ENCODE measurements around the gene TFF1. TPM values are rescaled to one million over a fixed set of nuclear protein-coding genes. Genes with fewer than 3 reads are reported as not detected.

Gene TFF1
- total and polyA plus RNA-seq, 4 experiments from 2014 or later, result not detected

- Mint-ChIP-seq H3K4me1 (peaks cover 19 to 42% (median 32%) of the 10 kb centered on the region in 4 donors), H3K27ac (peak overlapping the region in 5 of 7 donors; percentile 9 to 81 (median 63)), H3K4me3 (peak overlapping the region in 3 of 8 donors; percentile 14 to 67 (median 35)), H3K36me3 (peaks cover 0 to 15% of the 10 kb centered on the region in 2 donors), H3K9me3 (peaks cover 0 to 19% (median 14%) of the 10 kb centered on the region in 8 donors), H3K27me3 (no peaks in the 10 kb centered on the region)
- Histone ChIP-seq H3K27ac (ENCODE audit: low read depth, low read length) (no peak overlapping the region), H3K27me3 (ENCODE audit: insufficient read depth, low read length) (no peaks in the 10 kb centered on the region), H3K4me3 (ENCODE audit: low read length in 2 of 2) (no peak overlapping the region), H3K36me3 (ENCODE audit: insufficient read depth, low read length) (no peaks in the 10 kb centered on the region), H3K4me1 (ENCODE audit: insufficient read depth, low read length) (peaks cover 31% of the 10 kb centered on the region), H3K9me3 (ENCODE audit: control insufficient read depth in 1 of 2, low read length in 2 of 2) (peaks cover 5 to 7% of the 10 kb centered on the region in 2 donors)
- no peak for DNase-seq
- ChIA-PET CTCF (ENCODE audit: partially characterized antibody) (no interaction called here), POLR2A (ENCODE audit: partially characterized antibody) (interaction anchor here (2.5 kb wide), 1 partner anchor 19 kb away, joined by 8 read pairs; the partner anchor contains the start of gene UBASH3A)
- intact Hi-C loops (cut with micrococcal nuclease), result no loop called here
Measured at GRCh38 chr21:42384989-42385388, 18.7 kb upstream of the TFF1 start.

- H3K27me3 ChIP-seq (ENCODE audit: insufficient read depth, low read length), result no peaks in the 10 kb centered on the region
- H3K4me3 ChIP-seq (ENCODE audit: low read length in 2 of 2), result no peak overlapping the region
- Mint-ChIP-seq H3K27ac (peak overlapping the region in 2 of 7 donors; percentile 32 to 41), H3K27me3 (no peaks in the 10 kb centered on the region), H3K4me1 (peaks cover 15 to 36% (median 26%) of the 10 kb centered on the region in 4 donors), H3K4me3 (no peak overlapping the region), H3K36me3 (peaks cover 0 to 15% of the 10 kb centered on the region in 2 donors), H3K9me3 (peaks cover 0 to 19% (median 14%) of the 10 kb centered on the region in 8 donors)
- peaks cover 24% of the 10 kb centered on the region for H3K4me1 ChIP-seq (ENCODE audit: insufficient read depth, low read length)
- peaks cover 5 to 7% of the 10 kb centered on the region in 2 donors for H3K9me3 ChIP-seq (ENCODE audit: control insufficient read depth in 1 of 2, low read length in 2 of 2)
- ChIA-PET CTCF (ENCODE audit: partially characterized antibody) (interaction anchor here (1.6 kb wide), 1 partner anchor 568 kb away, joined by 4 read pairs; no protein-coding TSS in a partner anchor), POLR2A (ENCODE audit: partially characterized antibody) (no interaction called here)
- no peak overlapping the region for H3K27ac ChIP-seq (ENCODE audit: low read depth, low read length)
- H3K36me3 ChIP-seq (ENCODE audit: insufficient read depth, low read length), result no peaks in the 10 kb centered on the region
- intact Hi-C loops (cut with micrococcal nuclease), result no loop called here
- no peak for DNase-seq
Measured at GRCh38 chr21:42384156-42384945, 18.0 kb upstream of the TFF1 start.

GRCh38 chr21:42383331-42383730, 17.0 kb upstream of the TFF1 start:
- ChIA-PET CTCF (ENCODE audit: partially characterized antibody) (interaction anchor here (1.1 to 1.8 kb wide), 3 partner anchors 47 to 566 kb away, joined by 3 to 5 read pairs (median 4); no protein-coding TSS in a partner anchor), POLR2A (ENCODE audit: partially characterized antibody) (no interaction called here)
- Histone ChIP-seq H3K27ac (ENCODE audit: low read depth, low read length) (no peak overlapping the region), H3K27me3 (ENCODE audit: insufficient read depth, low read length) (no peaks in the 10 kb centered on the region), H3K36me3 (ENCODE audit: insufficient read depth, low read length) (no peaks in the 10 kb centered on the region), H3K4me1 (ENCODE audit: insufficient read depth, low read length) (peaks cover 16% of the 10 kb centered on the region), H3K4me3 (ENCODE audit: low read length in 2 of 2) (no peak overlapping the region), H3K9me3 (ENCODE audit: control insufficient read depth in 1 of 2, low read length in 2 of 2) (peaks cover 5 to 7% of the 10 kb centered on the region in 2 donors)
- Mint-ChIP-seq H3K27me3 (no peaks in the 10 kb centered on the region), H3K4me3 (no peak overlapping the region), H3K27ac (no peak overlapping the region), H3K9me3 (peaks cover 0 to 19% (median 14%) of the 10 kb centered on the region in 8 donors), H3K4me1 (peaks cover 10 to 28% (median 19%) of the 10 kb centered on the region in 4 donors), H3K36me3 (peaks cover 0 to 15% of the 10 kb centered on the region in 2 donors)
- DNase-seq, result no peak
- intact Hi-C loops (cut with micrococcal nuclease), result no loop called here

GRCh38 chr21:42382915-42383314, 16.6 kb upstream of the TFF1 start:
- H3K27me3 ChIP-seq (ENCODE audit: insufficient read depth, low read length), result no peaks in the 10 kb centered on the region
- H3K9me3 ChIP-seq (ENCODE audit: control insufficient read depth in 1 of 2, low read length in 2 of 2), result peaks cover 5 to 7% of the 10 kb centered on the region in 2 donors
- no peaks in the 10 kb centered on the region for H3K36me3 ChIP-seq (ENCODE audit: insufficient read depth, low read length)
- peaks cover 0 to 15% of the 10 kb centered on the region in 2 donors for H3K36me3 Mint-ChIP-seq
- peaks cover 10 to 28% (median 19%) of the 10 kb centered on the region in 4 donors for H3K4me1 Mint-ChIP-seq
- CTCF ChIA-PET (ENCODE audit: partially characterized antibody), result interaction anchor here (1.1 to 2.8 kb wide), 4 partner anchors 48 to 566 kb away, joined by 3 to 21 read pairs (median 4); no protein-coding TSS in a partner anchor
- POLR2A ChIA-PET (ENCODE audit: partially characterized antibody), result interaction anchor here (1.4 kb wide), 1 partner anchor 16 kb away, joined by 3 read pairs; no protein-coding TSS in a partner anchor
- no peak overlapping the region for H3K4me3 ChIP-seq (ENCODE audit: low read length in 2 of 2)
- peaks cover 0 to 19% (median 14%) of the 10 kb centered on the region in 8 donors for H3K9me3 Mint-ChIP-seq
- no peak for DNase-seq
- H3K4me1 ChIP-seq (ENCODE audit: insufficient read depth, low read length), result peaks cover 16% of the 10 kb centered on the region
- H3K27ac ChIP-seq (ENCODE audit: low read depth, low read length), result no peak overlapping the region
- H3K27me3 Mint-ChIP-seq, result no peaks in the 10 kb centered on the region
- no peak overlapping the region for H3K4me3 Mint-ChIP-seq
- intact Hi-C loops (cut with micrococcal nuclease), result no loop called here
- peak overlapping the region in 1 of 7 donors; percentile 12 for H3K27ac Mint-ChIP-seq

GRCh38 chr21:42381347-42381984, 15.1 kb upstream of the TFF1 start:
- CTCF ChIA-PET (ENCODE audit: partially characterized antibody), result interaction anchor here (0.7 to 2.8 kb wide), 16 partner anchors 12 to 234 kb away, joined by 3 to 21 read pairs (median 4); partner anchors contain the start of gene UBASH3A
- no peaks in the 10 kb centered on the region for H3K27me3 Mint-ChIP-seq
- peak overlapping the region in 1 of 8 donors; percentile 10 for H3K4me3 Mint-ChIP-seq
- H3K4me1 ChIP-seq (ENCODE audit: insufficient read depth, low read length), result peaks cover 16% of the 10 kb centered on the region
- peaks cover 0 to 15% of the 10 kb centered on the region in 2 donors for H3K36me3 Mint-ChIP-seq
- no peaks in the 10 kb centered on the region for H3K36me3 ChIP-seq (ENCODE audit: insufficient read depth, low read length)
- no peaks in the 10 kb centered on the region for H3K27me3 ChIP-seq (ENCODE audit: insufficient read depth, low read length)
- H3K9me3 ChIP-seq (ENCODE audit: control insufficient read depth in 1 of 2, low read length in 2 of 2), result peaks cover 5 to 7% of the 10 kb centered on the region in 2 donors
- H3K27ac ChIP-seq (ENCODE audit: low read depth, low read length), result no peak overlapping the region
- intact Hi-C loops (cut with micrococcal nuclease), result loop anchor here (1.0 to 2.0 kb wide), 3 partner anchors 43 to 236 kb away; no protein-coding TSS in a partner anchor
- H3K27ac Mint-ChIP-seq, result peak overlapping the region in 2 of 7 donors; percentile 3 to 70
- peaks cover 9 to 18% (median 10%) of the 10 kb centered on the region in 4 donors for H3K4me1 Mint-ChIP-seq
- peaks cover 0 to 19% (median 14%) of the 10 kb centered on the region in 8 donors for H3K9me3 Mint-ChIP-seq
- DNase-seq, result peak in 3 of 5 donors; percentile 15 to 50 (median 24)
- no peak overlapping the region for H3K4me3 ChIP-seq (ENCODE audit: low read length in 2 of 2)
- POLR2A ChIA-PET (ENCODE audit: partially characterized antibody), result interaction anchor here (0.8 to 3.3 kb wide), 9 partner anchors 17 to 68 kb away, joined by 3 to 21 read pairs (median 3); partner anchors contain the start of gene UBASH3A

GRCh38 chr21:42379426-42380215, 13.3 kb upstream of the TFF1 start:
- no peaks in the 10 kb centered on the region for H3K27me3 ChIP-seq (ENCODE audit: insufficient read depth, low read length)
- H3K9me3 Mint-ChIP-seq, result peaks cover 0 to 17% (median 14%) of the 10 kb centered on the region in 8 donors
- ChIA-PET POLR2A (ENCODE audit: partially characterized antibody) (interaction anchor here (3.3 kb wide), 1 partner anchor 24 kb away, joined by 21 read pairs; the partner anchor contains the start of gene UBASH3A), CTCF (ENCODE audit: partially characterized antibody) (interaction anchor here (1.0 kb wide), 1 partner anchor 13 kb away, joined by 3 read pairs; no protein-coding TSS in a partner anchor)
- no peak overlapping the region for H3K27ac ChIP-seq (ENCODE audit: low read depth, low read length)
- peaks cover 5 to 7% of the 10 kb centered on the region in 2 donors for H3K9me3 ChIP-seq (ENCODE audit: control insufficient read depth in 1 of 2, low read length in 2 of 2)
- H3K4me1 ChIP-seq (ENCODE audit: insufficient read depth, low read length), result peaks cover 6% of the 10 kb centered on the region
- H3K36me3 Mint-ChIP-seq, result peaks cover 0 to 15% of the 10 kb centered on the region in 2 donors
- DNase-seq, result no peak
- intact Hi-C loops (cut with micrococcal nuclease), result loop anchor here (2.0 kb wide), 1 partner anchor 45 kb away; no protein-coding TSS in a partner anchor
- H3K4me3 Mint-ChIP-seq, result no peak overlapping the region
- H3K27ac Mint-ChIP-seq, result no peak overlapping the region
- no peak overlapping the region for H3K4me3 ChIP-seq (ENCODE audit: low read length in 2 of 2)
- H3K36me3 ChIP-seq (ENCODE audit: insufficient read depth, low read length), result no peaks in the 10 kb centered on the region
- no peaks in the 10 kb centered on the region for H3K27me3 Mint-ChIP-seq
- peaks cover 3 to 6% (median 4%) of the 10 kb centered on the region in 4 donors for H3K4me1 Mint-ChIP-seq

Data from CD4-positive, alpha-beta memory T cell (primary cell).